HG03565 (cell line): ENCODE results near the gene RBBP9.
A peak's percentile ranks its signal among the peaks of the same experiment; 100 is the strongest.
"Not testable (repeated sequence)": the region's sequence is repeated elsewhere in the genome, so short reads cannot be mapped to it uniquely, and the experiment has no call there.

Experiments
- ATAC-seq: cut with Tn5 transposase; IDR thresholded peaks from one replicate; pipeline ENCODE4 v1.9.1; 2021; ENCODE audit warnings: mild to moderate bottlenecking, moderate library complexity; ENCODE audit not compliant: unreplicated experiment

Gene RBBP9

DNA sequence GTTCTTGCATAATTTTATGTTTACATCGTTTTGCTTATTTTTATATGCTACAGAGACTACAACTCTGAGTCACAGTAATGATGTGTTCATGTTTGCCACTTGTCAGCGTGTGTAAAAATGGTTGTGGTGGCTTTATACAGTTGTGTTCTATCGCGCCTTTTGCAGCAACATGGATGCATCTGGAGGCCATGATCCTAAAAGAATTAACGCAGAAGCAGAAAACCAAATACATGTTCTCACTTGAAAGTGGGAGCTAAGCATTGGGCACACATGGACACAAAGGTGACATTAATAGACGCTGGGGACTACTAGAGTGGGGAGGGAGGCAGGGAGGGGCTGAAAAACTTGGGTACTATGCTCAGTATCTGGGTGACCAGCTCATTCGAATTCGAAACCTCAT, 9.7 kb upstream of the RBBP9 start:
- ATAC-seq, result no peak

DNA sequence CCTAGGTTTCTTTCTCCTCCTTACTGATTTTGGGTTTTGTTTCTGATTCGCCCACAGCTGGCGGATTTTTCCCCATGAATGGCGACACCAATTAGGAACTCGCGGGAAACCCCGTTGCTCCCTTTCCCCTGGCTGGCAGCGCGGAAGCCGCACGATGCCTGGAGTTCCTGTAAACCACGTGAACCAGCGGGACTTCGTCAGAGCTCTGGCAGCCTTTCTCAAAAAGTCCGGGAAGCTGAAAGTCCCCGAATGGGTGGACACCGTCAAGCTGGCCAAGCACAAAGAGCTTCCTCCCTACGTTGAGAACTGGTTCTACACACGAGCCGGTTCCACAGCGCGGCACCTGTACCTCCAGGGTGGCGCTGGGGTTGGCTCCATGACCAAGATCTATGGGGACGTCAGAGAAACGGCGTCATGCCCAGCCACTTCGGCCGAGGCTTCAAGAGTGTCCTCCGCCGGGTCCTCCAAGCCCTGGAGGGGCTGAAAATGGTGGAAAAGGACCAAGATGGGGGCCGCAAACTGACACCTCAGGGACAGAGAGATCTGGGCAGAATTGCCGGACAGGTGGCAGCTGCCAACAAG, 7.5 kb upstream of the RBBP9 start:
- ATAC-seq, result no peak

DNA sequence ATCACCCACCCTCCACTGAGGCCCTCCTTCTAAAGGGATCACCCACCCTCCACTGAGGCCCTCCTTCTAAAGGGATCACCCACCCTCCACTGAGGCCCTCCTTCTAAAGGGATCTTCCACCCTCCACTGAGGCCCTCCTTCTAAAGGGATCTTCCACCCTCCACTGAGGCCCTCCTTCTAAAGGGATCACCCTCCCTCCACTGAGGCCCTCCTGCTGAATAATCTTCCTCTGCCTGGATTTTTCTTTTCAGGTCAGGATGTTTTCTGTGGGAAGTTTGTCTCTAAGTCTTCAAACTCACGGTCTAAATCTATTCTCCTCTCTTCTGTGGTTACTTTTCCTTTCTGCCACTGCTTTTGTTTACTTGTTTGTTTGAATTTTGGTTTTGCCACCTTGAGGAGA, 4.6 kb upstream of the RBBP9 start:
- not testable (repeated sequence) for ATAC-seq

DNA sequence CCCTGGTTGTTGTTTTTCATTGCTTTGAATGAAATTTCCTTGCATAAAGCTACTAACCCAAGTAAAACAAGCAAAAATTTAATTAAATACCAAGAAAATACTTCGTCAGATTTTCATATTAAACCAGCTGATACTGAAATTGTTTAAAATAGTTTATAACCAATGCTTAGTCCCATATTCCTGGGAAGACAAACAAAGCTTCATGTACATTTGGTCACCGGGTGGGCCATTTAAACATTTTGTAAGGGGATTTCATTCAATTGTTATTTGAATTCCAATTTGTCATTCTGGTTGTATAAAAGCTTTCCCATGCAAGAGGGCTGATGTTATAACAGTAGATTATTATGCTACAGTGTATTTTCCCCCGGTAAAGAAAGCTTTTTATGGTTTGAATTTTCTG, 578 bp upstream of the RBBP9 start:
- ATAC-seq, result no peak

DNA sequence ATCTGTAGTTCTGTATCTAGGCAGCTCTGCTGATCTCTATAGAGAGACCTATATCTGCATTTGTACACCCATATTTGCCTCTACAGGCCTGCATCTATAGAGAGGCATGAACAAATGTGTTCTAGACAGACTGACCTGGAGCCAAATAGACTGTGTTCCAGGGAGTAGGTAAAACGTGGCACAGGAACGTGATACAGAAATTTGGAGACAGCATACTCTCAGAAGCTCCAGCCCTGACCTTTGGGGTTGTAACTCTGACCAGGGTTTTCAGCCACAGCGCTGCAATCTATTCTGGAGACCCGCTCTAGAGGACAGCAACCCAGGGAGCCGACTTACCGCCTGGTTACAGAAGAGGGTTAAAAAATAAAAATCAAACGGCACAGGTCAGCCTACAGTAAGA, 983 bp downstream of the RBBP9 start:
- no peak for ATAC-seq

DNA sequence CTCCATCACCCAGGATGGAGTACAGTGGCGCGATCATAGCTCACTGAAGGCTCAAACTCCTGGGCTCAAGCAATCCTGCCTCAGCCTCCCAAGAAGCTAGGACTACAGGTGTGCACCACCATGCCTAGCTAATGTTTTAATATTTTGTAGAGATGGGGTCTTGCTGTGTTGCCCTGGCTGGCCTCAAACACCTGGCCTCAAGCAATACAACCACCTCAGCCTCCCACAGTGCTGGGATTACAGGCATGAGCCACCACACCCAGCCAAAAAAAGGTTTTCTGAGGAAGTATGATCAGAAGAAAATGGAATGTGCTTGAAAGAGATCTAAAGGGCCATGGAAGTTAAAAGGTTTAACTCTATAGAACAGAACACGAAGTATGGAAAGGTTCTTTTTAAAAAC, 8.7 kb downstream of the RBBP9 start:
- ATAC-seq, result no peak

DNA sequence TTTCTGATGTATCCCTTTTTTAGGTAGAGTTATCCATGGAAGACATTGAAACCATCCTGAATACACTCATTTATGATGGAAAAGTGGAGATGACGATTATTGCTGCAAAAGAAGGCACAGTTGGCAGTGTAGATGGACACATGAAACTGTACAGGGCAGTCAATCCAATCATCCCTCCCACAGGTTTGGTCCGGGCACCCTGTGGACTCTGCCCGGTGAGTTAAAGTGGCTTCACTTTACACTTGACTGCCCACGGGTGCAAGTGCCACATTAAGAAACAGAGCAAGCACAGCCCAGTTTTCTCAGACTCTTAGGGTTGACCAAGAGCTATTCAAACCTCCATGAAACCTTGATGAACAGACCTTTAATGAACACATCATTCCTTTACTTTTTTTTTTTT, 15.4 kb downstream of the RBBP9 start:
- ATAC-seq, result no peak

DNA sequence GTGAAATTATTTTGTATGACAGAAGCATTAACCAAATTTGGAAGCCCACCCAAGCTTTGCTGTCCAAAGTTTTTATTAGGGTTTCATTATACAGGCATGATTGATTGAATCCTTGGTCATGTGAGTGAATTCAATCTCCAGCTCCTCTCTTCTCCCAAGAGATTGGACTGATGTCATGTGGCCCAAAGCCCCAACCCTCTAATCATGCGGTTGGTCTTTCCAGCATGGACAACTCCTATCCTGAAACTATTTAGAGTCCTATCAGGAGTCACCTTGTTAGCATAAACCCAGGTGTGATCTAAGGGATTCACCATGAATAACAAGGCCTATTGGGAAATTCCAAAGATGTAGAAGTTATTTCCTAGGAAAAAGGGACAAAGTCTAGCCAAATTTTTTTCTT, 19.2 kb downstream of the RBBP9 start:
- ATAC-seq, result no peak

DNA sequence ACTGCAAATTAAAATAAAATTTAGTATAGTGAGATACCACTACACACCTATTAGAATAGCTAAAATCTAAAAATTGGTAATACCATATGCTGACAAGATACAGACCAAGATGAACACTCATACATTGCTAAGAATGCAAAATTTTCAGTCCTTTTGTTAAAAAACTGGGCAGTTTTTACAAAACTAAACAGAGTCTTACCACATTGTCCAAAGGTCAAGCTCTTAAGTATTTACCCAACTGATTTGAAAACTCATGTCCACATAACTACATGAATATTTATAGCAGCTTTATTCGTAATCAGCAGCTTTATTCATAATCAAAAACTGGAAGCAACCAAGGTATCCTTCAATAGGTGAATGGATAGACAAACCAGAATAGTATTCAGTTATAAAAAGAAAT, 19.8 kb downstream of the RBBP9 start:
- no peak for ATAC-seq

DNA sequence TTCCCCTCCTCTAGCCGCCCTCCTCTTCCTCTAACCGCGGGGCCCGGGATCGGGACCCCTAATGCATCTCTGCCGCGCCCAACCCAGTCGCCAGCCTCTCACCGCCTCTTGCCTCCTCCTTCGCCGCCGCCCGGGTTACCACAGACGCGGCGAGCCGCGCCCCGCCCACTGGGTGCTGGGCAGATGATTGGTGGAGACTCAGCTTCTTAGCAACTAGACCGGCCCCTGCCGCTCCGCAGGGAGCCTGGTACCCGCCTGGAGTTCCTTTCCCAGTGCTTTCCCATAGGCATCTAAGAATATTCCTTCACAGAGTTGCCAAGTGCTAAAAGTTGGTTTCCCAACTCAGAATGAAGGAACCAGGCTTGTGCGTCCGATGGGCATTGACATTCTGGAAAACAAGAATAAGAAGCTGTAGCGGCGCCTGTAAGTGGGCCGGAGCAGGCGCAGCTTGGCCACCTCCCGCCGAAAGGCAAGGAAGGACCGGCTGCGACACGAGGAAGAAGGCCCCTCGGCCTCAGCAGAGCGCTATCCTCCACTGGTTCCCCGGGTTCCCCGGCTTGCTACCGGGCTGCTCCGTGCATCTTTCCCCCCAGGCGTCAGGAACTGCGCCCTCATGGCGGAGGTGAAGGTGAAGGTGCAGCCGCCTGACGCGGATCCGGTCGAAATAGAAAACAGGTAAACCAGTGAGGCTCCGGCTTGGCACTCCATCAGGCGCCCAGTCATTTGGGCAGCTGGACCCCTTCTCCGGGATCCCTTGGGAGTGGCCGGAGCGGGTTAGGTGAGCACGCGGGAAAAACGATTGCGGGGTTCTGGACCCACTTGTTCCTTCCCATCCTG, 29.9 kb downstream of the RBBP9 start, which contains the start of the genes DZANK1 and POLR3F:
TSS of gene DZANK1 (minus strand) at position 137 of the 837 bp plus-strand sequence. CDS start 1,672 bp downstream, outside the sequence.
TSS of gene POLR3F (plus strand) at position 497 of the 837 bp plus-strand sequence. CDS start at position 614, 117 bp downstream.
- peak; percentile 96 for ATAC-seq

DNA sequence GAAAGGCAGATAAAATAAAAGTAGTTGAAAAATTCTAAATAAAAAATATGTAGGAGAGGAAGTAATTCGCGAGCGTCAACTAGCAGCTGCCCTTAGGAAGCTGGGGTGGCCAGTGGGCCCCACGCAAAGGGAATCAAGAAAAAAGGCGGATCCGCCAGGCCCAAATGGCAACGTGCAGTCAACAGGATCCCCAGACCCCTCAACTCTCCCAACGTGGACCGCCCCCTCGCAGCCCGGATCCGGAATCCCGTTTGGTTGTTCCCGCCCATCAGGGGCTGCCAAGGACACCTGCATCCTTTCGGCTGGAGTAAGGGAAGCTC, 30.5 kb downstream of the RBBP9 start:
- ATAC-seq, result peak; percentile 5

DNA sequence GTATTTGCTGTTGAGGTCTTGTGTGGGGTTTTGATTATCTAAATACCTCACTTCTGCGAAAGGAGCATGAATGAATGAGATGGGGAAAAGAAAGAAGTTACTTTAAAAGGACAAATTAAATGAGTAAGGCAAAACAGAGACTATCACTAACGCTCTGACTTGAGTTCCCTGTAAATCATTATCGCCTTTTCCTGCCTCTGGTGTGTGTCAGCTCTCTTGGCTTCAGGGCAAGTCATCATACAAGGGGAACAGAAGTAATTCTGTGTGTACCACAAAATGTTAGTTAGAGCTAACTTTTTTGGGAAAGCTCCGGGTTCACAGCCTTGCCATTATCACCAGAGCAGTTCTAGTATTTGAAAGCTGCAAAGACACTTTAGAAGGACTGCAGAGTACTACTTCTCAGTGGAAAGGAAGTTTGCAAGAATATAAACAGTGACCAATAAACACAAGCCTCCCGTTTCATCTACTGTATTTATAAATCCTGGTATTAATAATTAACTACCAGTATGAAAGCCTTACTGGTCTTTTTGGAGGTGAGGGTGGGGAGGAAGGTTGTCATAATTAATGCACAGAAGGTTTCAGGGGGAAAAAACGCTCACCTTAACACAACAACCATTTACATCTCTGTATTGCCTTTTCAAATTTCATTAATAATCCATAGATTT, 31.4 kb downstream of the RBBP9 start:
- ATAC-seq, result no peak

DNA sequence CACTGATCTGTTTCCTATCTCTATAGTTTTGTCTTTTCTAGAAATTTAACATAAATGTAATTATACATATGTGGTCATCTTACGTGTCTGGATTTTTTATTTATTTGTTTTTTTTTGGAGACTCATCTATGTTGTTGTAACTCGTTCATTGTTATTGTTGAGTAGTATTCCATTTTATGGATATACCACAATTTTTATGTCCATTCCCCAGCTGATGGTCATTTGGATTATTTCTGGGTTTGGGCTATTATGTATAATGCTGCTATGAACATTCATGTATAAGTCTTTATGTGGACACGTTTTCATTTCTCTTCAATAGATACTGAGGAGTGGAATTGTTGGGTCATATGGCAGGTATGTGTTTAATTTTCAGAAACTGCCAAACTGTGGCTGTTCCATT, 40.4 kb downstream of the RBBP9 start:
- ATAC-seq, result no peak

DNA sequence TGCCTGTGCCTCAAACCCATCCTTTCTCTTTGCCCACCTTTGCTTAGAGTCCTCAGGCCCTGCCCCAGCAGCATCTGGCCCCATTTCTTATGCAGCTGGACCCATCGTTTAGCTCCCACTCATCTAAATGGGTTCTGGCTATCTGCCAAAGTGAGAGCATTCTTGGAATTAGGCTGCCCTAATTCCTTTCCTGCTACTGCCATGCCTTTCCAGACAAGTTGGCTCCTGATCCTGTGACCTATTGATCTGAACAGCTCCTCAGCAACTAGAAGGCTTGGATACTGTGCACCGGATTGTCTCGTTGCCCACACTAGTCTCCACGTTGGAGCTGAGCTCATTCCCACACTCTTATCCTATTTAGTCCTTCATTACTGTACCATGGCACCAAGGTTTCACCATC, 53.1 kb downstream of the RBBP9 start:
- ATAC-seq, result no peak

DNA sequence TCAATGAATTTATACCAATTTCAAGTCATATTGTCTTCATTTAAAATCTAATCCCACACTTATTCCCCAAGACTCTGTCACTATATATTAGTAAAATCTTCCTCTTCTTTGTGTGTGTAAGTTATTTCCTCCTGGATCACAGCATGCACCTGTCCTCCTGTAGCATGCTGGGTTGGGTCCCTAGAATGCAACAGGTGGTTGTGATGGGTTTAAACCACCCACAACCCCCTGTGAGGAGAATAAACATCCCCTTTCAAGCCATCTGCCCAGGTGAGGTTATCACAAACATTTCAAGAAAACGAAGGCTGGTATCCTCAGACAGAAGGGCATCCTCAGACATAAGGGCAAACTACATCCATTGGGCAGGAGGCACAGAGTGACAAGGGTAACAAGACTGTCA, 56.6 kb downstream of the RBBP9 start:
- ATAC-seq, result no peak

DNA sequence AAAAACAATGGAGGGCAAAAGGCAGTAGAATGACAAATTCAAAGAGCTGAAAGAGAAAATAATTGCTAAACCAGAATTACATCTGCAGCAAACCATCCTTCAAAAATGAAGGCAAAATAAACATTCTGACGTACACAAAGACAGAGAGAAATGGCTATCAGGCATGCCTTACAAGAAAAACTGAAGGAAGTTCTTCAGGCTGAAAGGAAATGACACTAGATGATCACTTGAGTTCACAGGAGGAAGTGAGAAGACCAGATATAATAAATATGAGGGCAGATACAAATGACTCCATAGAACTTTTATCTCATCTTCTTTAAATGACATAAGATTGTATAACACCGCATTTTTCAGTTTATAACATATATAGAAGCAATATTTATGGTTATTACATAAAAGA, 60.2 kb downstream of the RBBP9 start:
- ATAC-seq, result no peak
